ENCODE results near the gene FCGR2B. TPM values are rescaled to one million over a fixed set of nuclear protein-coding genes. Genes with fewer than 3 reads are reported as not detected.

The FCGR2B gene
- total RNA-seq, 2 donors from 2014 or later, result 1.9 to 5.7 TPM

- WGBS, result 81% methylated on average over 3 of the region's 3 CpGs
- Histone ChIP-seq H3K27ac (no peak overlapping the region), H3K9me3 (no peaks in the 10 kb centered on the region), H3K4me1 (replicated peaks) (no peaks in the 10 kb centered on the region), H3K36me3 (no peaks in the 10 kb centered on the region), H3K27me3 (replicated peaks; ENCODE audit: insufficient read depth) (no peaks in the 10 kb centered on the region), H3K4me3 (no peak overlapping the region)
- intact Hi-C loops (cut with DNase I), result no loop called here
- TF ChIP-seq, protein P1, sequence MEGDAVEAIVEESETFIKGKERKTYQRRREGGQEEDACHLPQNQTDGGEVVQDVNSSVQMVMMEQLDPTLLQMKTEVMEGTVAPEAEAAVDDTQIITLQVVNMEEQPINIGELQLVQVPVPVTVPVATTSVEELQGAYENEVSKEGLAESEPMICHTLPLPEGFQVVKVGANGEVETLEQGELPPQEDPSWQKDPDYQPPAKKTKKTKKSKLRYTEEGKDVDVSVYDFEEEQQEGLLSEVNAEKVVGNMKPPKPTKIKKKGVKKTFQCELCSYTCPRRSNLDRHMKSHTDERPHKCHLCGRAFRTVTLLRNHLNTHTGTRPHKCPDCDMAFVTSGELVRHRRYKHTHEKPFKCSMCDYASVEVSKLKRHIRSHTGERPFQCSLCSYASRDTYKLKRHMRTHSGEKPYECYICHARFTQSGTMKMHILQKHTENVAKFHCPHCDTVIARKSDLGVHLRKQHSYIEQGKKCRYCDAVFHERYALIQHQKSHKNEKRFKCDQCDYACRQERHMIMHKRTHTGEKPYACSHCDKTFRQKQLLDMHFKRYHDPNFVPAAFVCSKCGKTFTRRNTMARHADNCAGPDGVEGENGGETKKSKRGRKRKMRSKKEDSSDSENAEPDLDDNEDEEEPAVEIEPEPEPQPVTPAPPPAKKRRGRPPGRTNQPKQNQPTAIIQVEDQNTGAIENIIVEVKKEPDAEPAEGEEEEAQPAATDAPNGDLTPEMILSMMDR (IDR thresholded peaks at IDR 0.05), result no peak
- no peak for TF ChIP-seq POLR2A (IDR thresholded peaks at IDR 0.05)
- no peak for TF ChIP-seq POLR2AphosphoS5 (IDR thresholded peaks at IDR 0.05)
- no peak for DNase-seq (ENCODE audit: low spot score)
These were observed 43.2 kb downstream of the FCGR2B start for GRCh38 chr1:161706113-161706481.

DNA sequence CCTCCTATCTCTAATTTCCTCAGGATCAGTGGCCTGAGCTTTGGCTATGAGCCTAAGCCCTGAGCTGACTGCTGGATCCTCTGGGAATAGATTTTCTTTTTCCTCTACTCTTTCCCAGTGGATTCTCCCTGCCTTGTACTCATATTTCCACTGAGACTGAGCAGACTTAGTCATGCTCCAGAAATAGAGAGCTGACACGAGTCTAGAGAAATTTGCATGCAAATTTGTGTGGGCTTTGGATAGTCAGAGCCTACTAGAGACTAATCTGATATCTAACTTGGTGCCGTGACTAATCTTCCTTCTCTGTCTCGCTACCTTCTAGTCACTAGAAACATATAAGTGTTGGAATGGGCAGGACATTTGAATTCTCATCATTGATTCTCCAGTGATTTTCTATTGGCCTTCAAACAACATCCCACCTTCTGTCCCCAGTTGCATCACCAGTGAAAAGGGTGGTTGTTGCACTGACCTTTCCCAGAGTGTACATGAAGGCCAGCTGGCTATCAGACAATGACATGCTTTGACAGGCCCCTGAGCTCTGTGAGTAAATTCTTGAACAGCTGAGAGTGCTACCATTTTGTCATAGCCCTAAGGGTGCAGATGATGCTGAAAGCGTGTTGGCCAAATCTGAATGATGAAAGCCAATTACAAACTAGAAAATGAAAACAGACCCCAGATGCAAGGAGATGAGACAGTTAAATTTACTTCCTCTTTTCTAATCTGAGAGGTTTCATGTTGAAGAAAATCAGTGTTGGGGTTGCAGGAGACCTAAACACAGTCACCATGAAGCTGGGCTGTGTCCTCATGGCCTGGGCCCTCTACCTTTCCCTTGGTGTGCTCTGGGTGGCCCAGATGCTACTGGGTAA, 43.8 kb downstream of the FCGR2B start, which contains the start of gene FCRLA:
FCRLA (plus strand) TSS at position 748 of the 866 bp plus-strand sequence; CDS start at position 784, 36 bp downstream.
- no peaks in the 10 kb centered on the region for H3K9me3 ChIP-seq
- intact Hi-C loops (cut with DNase I), result no loop called here
- TF ChIP-seq, protein P1 (IDR thresholded peaks at IDR 0.05), result no peak
- TF ChIP-seq POLR2A (IDR thresholded peaks at IDR 0.05) (no peak), POLR2AphosphoS5 (IDR thresholded peaks at IDR 0.05) (no peak)
- no peak for DNase-seq (ENCODE audit: low spot score)
- H3K27ac ChIP-seq, result no peak within 1 kb of the TSS
- no peaks in the 10 kb centered on the region for H3K4me1 ChIP-seq (replicated peaks)
- no peaks in the 10 kb centered on the region for H3K27me3 ChIP-seq (replicated peaks; ENCODE audit: insufficient read depth)
- H3K36me3 ChIP-seq, result no peaks in the 10 kb centered on the region
- WGBS, result 57% methylated on average over 4 of the region's 4 CpGs
- no peak within 1 kb of the TSS for H3K4me3 ChIP-seq

- no peak for DNase-seq (ENCODE audit: low spot score)
- Histone ChIP-seq H3K4me3 (no peak overlapping the region), H3K27me3 (replicated peaks; ENCODE audit: insufficient read depth) (no peaks in the 10 kb centered on the region), H3K27ac (no peak overlapping the region), H3K36me3 (no peaks in the 10 kb centered on the region), H3K9me3 (no peaks in the 10 kb centered on the region), H3K4me1 (replicated peaks) (no peaks in the 10 kb centered on the region)
- intact Hi-C loops (cut with DNase I), result no loop called here
- no peak for TF ChIP-seq POLR2AphosphoS5 (IDR thresholded peaks at IDR 0.05)
- no peak for TF ChIP-seq POLR2A (IDR thresholded peaks at IDR 0.05)
- TF ChIP-seq, protein P1 (IDR thresholded peaks at IDR 0.05), result no peak
- WGBS, result 94% methylated on average over 2 of the region's 2 CpGs
These were observed 44.6 kb downstream of the FCGR2B start for GRCh38 chr1:161707503-161707902.

DNA sequence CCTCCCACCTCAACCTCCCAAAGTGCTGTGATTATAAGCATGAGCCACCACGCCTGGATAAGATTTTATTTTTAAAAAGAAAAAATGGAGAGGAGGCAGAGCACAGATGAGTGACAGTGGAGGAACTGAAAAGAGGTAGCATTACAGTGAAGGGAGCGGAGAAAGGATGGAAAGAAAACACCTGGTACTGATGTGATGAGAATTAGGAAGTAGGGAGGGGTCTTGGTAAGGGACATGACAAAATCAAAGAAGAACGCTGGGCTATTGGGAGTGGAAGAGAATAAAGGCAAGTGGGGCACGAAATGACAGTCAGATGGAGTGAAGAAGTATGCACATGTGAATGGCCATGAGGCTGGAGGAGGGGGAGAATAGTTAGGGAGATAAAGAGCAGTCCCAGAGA, 46.4 kb downstream of the FCGR2B start:
- intact Hi-C loops (cut with DNase I), result no loop called here
- no peaks in the 10 kb centered on the region for H3K27me3 ChIP-seq (replicated peaks; ENCODE audit: insufficient read depth)
- no peaks in the 10 kb centered on the region for H3K9me3 ChIP-seq
- no peak for DNase-seq (ENCODE audit: low spot score)
- H3K4me3 ChIP-seq, result no peak overlapping the region
- WGBS, result 62% methylated on average over 4 of the region's 4 CpGs
- no peak overlapping the region for H3K27ac ChIP-seq
- TF ChIP-seq POLR2A (IDR thresholded peaks at IDR 0.05) (no peak), POLR2AphosphoS5 (IDR thresholded peaks at IDR 0.05) (no peak)
- TF ChIP-seq, protein P1 (IDR thresholded peaks at IDR 0.05), result no peak
- H3K4me1 ChIP-seq (replicated peaks), result no peaks in the 10 kb centered on the region
- H3K36me3 ChIP-seq, result no peaks in the 10 kb centered on the region

DNA sequence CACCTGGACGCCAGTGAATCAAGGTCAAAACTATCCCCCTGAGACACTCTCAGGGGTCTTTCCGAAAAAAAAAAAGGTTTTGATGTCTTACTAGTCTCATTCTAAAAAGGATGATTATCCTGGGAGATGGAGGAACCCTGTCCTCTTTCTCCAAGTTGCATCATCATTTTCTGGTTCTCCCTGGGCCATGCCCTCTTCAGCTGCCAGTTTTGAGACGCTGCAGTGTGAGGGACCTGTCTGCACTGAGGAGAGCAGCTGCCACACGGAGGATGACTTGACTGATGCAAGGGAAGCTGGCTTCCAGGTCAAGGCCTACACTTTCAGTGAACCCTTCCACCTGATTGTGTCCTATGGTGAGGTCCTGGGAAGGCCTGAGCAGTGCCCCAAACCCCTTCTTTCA, 47.6 kb downstream of the FCGR2B start:
- Histone ChIP-seq H3K27ac (no peak overlapping the region), H3K4me1 (replicated peaks) (no peaks in the 10 kb centered on the region), H3K9me3 (no peaks in the 10 kb centered on the region), H3K4me3 (no peak overlapping the region), H3K27me3 (replicated peaks; ENCODE audit: insufficient read depth) (no peaks in the 10 kb centered on the region), H3K36me3 (no peaks in the 10 kb centered on the region)
- whole genome bisulfite sequencing, result 84% methylated on average over 4 of the region's 4 CpGs
- intact Hi-C loops (cut with DNase I), result no loop called here
- TF ChIP-seq, protein P1 (IDR thresholded peaks at IDR 0.05), result no peak
- TF ChIP-seq POLR2A (IDR thresholded peaks at IDR 0.05) (no peak), POLR2AphosphoS5 (IDR thresholded peaks at IDR 0.05) (no peak)
- no peak for DNase-seq (ENCODE audit: low spot score)
